Type B pancreatic cell (in vitro differentiated cells): ENCODE data around the gene S100A16. TPM values are rescaled to one million over a fixed set of nuclear protein-coding genes. Genes with fewer than 3 reads are reported as not detected.

Source experiments
- DNase-seq: peaks from one replicate; pipeline ENCODE4 v3.0.0; 2021; ENCODE audit warnings: mixed read lengths; ENCODE audit not compliant: unreplicated experiment; ENCODE audit errors: extremely low spot score
- H3K27ac Mint-ChIP-seq: 2 replicates; pipeline ENCODE4 v1.8.0; 2021; ENCODE audit warnings: mild to moderate bottlenecking, mixed read lengths
- H3K27me3 Mint-ChIP-seq: 2 replicates; pipeline ENCODE4 v1.8.0; 2021; ENCODE audit warnings: mixed read lengths
- H3K36me3 Mint-ChIP-seq: 2 replicates; pipeline ENCODE4 v1.8.0; 2021; ENCODE audit warnings: mixed read lengths
- H3K4me1 Mint-ChIP-seq: one replicate; pipeline ENCODE4 v1.8.0; 2021; ENCODE audit warnings: mixed read lengths; ENCODE audit not compliant: unreplicated experiment
- H3K4me3 Mint-ChIP-seq: 2 replicates; pipeline ENCODE4 v1.8.0; 2021; ENCODE audit warnings: mild to moderate bottlenecking, mixed read lengths
- H3K9me3 Mint-ChIP-seq: 2 replicates; pipeline ENCODE4 v1.8.0; 2021; ENCODE audit warnings: mixed read lengths
- total RNA-seq: library from RNA; stranded (reverse); gene quantifications from 2 replicates; pipeline ENCODE4 v1.2.1, GENCODE V29; 2021; ENCODE audit warnings: low replicate concordance
- TF ChIP-seq, protein P1 (sequence below): fragments of 200-600 bp; sonication (generic); conservative IDR thresholded peaks from 2 replicates; pipeline ENCODE4 v1.5.0; 2021; ENCODE audit warnings: antibody characterized with exemption, mild to moderate bottlenecking

The S100A16 gene
- total RNA-seq, 1 donor from 2014 or later, result 173 TPM

GRCh38 chr1:153630384-153630783 lies 17.4 kb upstream of the S100A16 start:
- TF ChIP-seq, protein P1, sequence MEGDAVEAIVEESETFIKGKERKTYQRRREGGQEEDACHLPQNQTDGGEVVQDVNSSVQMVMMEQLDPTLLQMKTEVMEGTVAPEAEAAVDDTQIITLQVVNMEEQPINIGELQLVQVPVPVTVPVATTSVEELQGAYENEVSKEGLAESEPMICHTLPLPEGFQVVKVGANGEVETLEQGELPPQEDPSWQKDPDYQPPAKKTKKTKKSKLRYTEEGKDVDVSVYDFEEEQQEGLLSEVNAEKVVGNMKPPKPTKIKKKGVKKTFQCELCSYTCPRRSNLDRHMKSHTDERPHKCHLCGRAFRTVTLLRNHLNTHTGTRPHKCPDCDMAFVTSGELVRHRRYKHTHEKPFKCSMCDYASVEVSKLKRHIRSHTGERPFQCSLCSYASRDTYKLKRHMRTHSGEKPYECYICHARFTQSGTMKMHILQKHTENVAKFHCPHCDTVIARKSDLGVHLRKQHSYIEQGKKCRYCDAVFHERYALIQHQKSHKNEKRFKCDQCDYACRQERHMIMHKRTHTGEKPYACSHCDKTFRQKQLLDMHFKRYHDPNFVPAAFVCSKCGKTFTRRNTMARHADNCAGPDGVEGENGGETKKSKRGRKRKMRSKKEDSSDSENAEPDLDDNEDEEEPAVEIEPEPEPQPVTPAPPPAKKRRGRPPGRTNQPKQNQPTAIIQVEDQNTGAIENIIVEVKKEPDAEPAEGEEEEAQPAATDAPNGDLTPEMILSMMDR, result no peak
- Mint-ChIP-seq H3K4me1 (peaks cover 37% of the 10 kb centered on the region), H3K9me3 (peaks cover 3% of the 10 kb centered on the region), H3K36me3 (peaks cover 17% of the 10 kb centered on the region), H3K27ac (no peak overlapping the region), H3K4me3 (no peak overlapping the region), H3K27me3 (no peaks in the 10 kb centered on the region)
- DNase-seq, result no peak

DNA sequence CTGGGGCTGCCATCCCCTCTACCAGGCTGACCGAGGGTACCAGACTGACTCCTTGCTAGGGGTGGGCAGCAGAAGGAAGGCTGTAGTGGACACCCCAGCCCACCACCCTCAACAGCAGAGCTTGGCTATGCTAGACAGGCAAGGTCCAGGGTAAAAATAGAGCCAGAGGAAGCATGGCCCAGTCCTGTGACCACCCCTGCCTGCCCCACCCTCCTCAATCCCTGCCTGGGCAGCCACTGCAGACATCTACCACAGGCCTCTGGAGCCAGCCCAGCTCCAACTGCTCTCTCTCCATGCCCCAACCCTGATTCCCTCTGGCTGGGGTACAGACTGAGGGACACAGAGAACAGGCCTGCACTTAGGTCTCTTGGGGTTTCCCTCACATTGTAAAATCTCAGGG lies 17.0 kb upstream of the S100A16 start:
- H3K9me3 Mint-ChIP-seq, result peaks cover 3% of the 10 kb centered on the region
- TF ChIP-seq, protein P1, result no peak
- peaks cover 38% of the 10 kb centered on the region for H3K4me1 Mint-ChIP-seq
- no peak overlapping the region for H3K27ac Mint-ChIP-seq
- no peak overlapping the region for H3K4me3 Mint-ChIP-seq
- no peak for DNase-seq
- peaks cover 17% of the 10 kb centered on the region for H3K36me3 Mint-ChIP-seq
- no peaks in the 10 kb centered on the region for H3K27me3 Mint-ChIP-seq

GRCh38 chr1:153629343-153629665 lies 16.4 kb upstream of the S100A16 start:
- Mint-ChIP-seq H3K4me1 (peaks cover 36% of the 10 kb centered on the region), H3K4me3 (no peak overlapping the region), H3K27ac (no peak overlapping the region), H3K27me3 (no peaks in the 10 kb centered on the region), H3K9me3 (peaks cover 3% of the 10 kb centered on the region), H3K36me3 (peaks cover 15% of the 10 kb centered on the region)
- TF ChIP-seq, protein P1, result no peak
- no peak for DNase-seq

GRCh38 chr1:153628638-153629342 lies 15.9 kb upstream of the S100A16 start:
- Mint-ChIP-seq H3K36me3 (peaks cover 16% of the 10 kb centered on the region), H3K27me3 (no peaks in the 10 kb centered on the region), H3K9me3 (peaks cover 3% of the 10 kb centered on the region), H3K4me1 (peaks cover 38% of the 10 kb centered on the region), H3K27ac (no peak overlapping the region), H3K4me3 (no peak overlapping the region)
- TF ChIP-seq, protein P1, result no peak
- DNase-seq, result no peak

- TF ChIP-seq, protein P1, result peak; percentile 36
- Mint-ChIP-seq H3K27me3 (no peaks in the 10 kb centered on the region), H3K36me3 (peaks cover 15% of the 10 kb centered on the region), H3K4me3 (peak within 1 kb of the TSS; percentile 95), H3K9me3 (peaks cover 3% of the 10 kb centered on the region), H3K4me1 (peaks cover 33% of the 10 kb centered on the region), H3K27ac (peak within 1 kb of the TSS; percentile 98)
- no peak for DNase-seq
Measured at GRCh38 chr1:153627715-153628626, 15.0 kb upstream of the S100A16 start, which contains the start of gene S100A1. S100A1 (plus strand) TSS chr1:153628434; CDS start chr1:153630522, 2,088 bp downstream.
